GM23248 (cell line): ENCODE results near the gene INO80B.

Source experiments
- EZH2 ChIP-seq: fragments of 200-600 bp; sonication (generic); IDR thresholded peaks from 2 replicates; pipeline ENCODE4 v1.6.1; 2018; ENCODE audit warnings: antibody characterized with exemption, mild to moderate bottlenecking; ENCODE audit not compliant: insufficient read depth, poor library complexity, severe bottlenecking
- EZH2phosphoT487 ChIP-seq: fragments of 200-600 bp; sonication (generic); IDR thresholded peaks from 2 replicates; pipeline ENCODE4 v1.6.1; 2018; ENCODE audit warnings: antibody characterized with exemption, moderate library complexity, mild to moderate bottlenecking, low read depth; ENCODE audit not compliant: insufficient read depth

DNA sequence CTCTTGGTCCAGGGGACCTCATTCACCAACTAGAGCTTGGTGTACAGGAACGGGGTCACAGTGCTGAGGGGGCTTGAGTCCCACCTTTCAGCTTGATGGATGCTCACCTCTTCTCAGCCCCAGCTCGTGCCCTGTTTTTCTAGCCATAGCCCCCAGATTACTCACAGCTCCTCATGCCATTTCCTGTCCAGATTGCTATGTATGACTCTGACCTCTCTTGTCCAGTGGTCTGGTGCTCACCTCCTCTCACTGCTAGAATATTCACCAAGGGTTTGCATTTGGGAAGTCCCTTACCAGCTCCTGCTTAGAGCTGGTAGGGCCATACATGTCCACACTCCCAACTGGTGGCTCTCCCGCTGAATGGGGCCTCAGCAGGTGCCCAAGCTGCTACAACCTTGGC, 38.7 kb downstream of the INO80B start:
- TF ChIP-seq EZH2 = no peak
- TF ChIP-seq EZH2phosphoT487 = no peak
